ENCODE measurements around the gene KDM4B. TPM values are rescaled to one million over a fixed set of nuclear protein-coding genes. Genes with fewer than 3 reads are reported as not detected.

Gene KDM4B
- total RNA-seq, 1 experiment from 2014 or later: 43.7 TPM

DNA sequence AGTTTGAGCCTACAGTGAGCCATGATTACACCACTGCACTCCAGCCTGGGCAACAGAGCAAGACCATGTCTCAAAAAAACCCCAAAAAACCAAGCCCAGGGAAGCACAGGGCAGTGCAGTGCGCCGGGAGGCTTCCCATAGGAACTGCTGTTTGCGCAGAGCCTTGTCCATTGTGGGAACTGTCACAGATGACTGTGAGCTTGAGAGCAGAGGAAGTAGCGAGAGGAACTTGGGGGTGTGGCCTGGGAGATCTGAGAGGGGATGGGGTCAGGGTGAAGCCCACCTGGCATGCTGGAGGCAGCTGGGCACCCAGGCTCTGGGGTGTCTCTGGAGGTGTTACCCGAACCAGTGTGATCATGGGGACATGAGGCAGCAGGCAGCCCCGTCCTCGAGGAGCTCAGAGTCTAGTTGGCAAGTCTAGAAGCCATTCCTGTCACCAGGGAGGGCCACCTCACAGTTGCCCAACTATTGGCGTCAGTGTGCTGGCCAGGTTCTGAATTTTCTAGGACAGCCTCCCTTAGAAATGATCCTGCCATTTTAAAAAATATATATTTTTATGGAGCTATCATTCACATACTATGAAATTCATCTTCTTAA, 10.4 kb downstream of the KDM4B start:
- Histone ChIP-seq H3K79me2 (ENCODE audit: insufficient read depth, low read length) (peaks cover 5% of the 10 kb centered on the region; the same call in 1 of the 2 replicates), H3K79me1 (ENCODE audit: insufficient read depth, low read depth, low read length, poor library complexity, severe bottlenecking) (peaks cover 2% of the 10 kb centered on the region), H3K18ac (ENCODE audit: insufficient read length, low read depth, low read length) (no peak overlapping the region), H3T11ph (ENCODE audit: low read length) (no peak overlapping the region), H2BK120ac (ENCODE audit: low read depth, low read length, poor library complexity, severe bottlenecking) (no peak overlapping the region), H4K20me1 (ENCODE audit: control insufficient read depth, insufficient read depth, insufficient read length) (no peaks in the 10 kb centered on the region), H2AFZ (ENCODE audit: low read length) (no peak overlapping the region), H3K4ac (ENCODE audit: low read depth, low read length) (no peak overlapping the region), H2BK20ac (ENCODE audit: low read depth, low read length, poor library complexity, severe bottlenecking) (no peak overlapping the region), H2AK5ac (ENCODE audit: insufficient read length, low read length) (no peak overlapping the region), H3K56ac (ENCODE audit: insufficient read length, low read depth, low read length) (no peak overlapping the region), H2BK12ac (ENCODE audit: insufficient read length, low read depth, low read length) (no peak overlapping the region), H2BK15ac (ENCODE audit: low read depth, low read length) (no peak overlapping the region), H4K5ac (ENCODE audit: insufficient read length, low read depth, low read length) (no peak overlapping the region), H2BK5ac (ENCODE audit: insufficient read length, low read length) (no peak overlapping the region), H3K4me2 (ENCODE audit: insufficient read depth, insufficient read length, low read length) (no peak overlapping the region), H3K9me3 (ENCODE audit: control insufficient read depth, low read depth, low read length) (no peaks in the 10 kb centered on the region), H3K27ac (ENCODE audit: insufficient read length, low read depth, low read length) (no peak overlapping the region), H3K4me1 (ENCODE audit: insufficient read depth, low read length) (no peaks in the 10 kb centered on the region), H4K91ac (ENCODE audit: insufficient read length, low read depth, low read length) (no peak overlapping the region), H3K14ac (ENCODE audit: insufficient read depth, low read length) (no peak overlapping the region; the same call in 1 of the 2 replicates), H3K23me2 (ENCODE audit: insufficient read length, low read depth, low read length, poor library complexity, severe bottlenecking) (no peaks in the 10 kb centered on the region), H4K8ac (replicated peaks; ENCODE audit: insufficient read length, low read depth, low read length) (no peak overlapping the region), H3K23ac (ENCODE audit: insufficient read length, low read depth, low read length) (no peak overlapping the region), H3K27me3 (ENCODE audit: insufficient read depth, low read length) (no peaks in the 10 kb centered on the region), H3K9ac (ENCODE audit: extremely low read depth, insufficient read length, low read length) (no peak overlapping the region)
- Mint-ChIP-seq H3K27ac (peak overlapping the region in 1 of 3 experiments; percentile 64; a peak in 2 of 7 replicates), H3K36me3 (ENCODE audit: insufficient read depth in 1 of 3, low read depth in 3 of 3) (peaks cover 2 to 12% (median 8%) of the 10 kb centered on the region in 3 experiments; a peak in 6 of 7 replicates), H3K27me3 (ENCODE audit: low read depth) (no peaks in the 10 kb centered on the region; the same call in 1 of the 2 replicates), H3K9me3 (no peaks in the 10 kb centered on the region), H3K4me3 (no peak overlapping the region), H3K4me1 (peaks cover 26 to 36% of the 10 kb centered on the region in 2 experiments)
- WGBS (ENCODE audit: extremely low coverage, insufficient read length, low lambda C conversion rate): no CpG with 5 or more reads among the region's 8 CpGs
- DNase-seq: no peak
- TF ChIP-seq, protein P1, sequence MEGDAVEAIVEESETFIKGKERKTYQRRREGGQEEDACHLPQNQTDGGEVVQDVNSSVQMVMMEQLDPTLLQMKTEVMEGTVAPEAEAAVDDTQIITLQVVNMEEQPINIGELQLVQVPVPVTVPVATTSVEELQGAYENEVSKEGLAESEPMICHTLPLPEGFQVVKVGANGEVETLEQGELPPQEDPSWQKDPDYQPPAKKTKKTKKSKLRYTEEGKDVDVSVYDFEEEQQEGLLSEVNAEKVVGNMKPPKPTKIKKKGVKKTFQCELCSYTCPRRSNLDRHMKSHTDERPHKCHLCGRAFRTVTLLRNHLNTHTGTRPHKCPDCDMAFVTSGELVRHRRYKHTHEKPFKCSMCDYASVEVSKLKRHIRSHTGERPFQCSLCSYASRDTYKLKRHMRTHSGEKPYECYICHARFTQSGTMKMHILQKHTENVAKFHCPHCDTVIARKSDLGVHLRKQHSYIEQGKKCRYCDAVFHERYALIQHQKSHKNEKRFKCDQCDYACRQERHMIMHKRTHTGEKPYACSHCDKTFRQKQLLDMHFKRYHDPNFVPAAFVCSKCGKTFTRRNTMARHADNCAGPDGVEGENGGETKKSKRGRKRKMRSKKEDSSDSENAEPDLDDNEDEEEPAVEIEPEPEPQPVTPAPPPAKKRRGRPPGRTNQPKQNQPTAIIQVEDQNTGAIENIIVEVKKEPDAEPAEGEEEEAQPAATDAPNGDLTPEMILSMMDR (conservative IDR thresholded peaks at IDR 0.05): no peak
